CD4-positive, alpha-beta T cell (primary cell): Measurements from ENCODE around the gene KAT2B. TPM values are rescaled to one million over a fixed set of nuclear protein-coding genes. Genes with fewer than 3 reads are reported as not detected.

Experiments
- ATAC-seq: fragments of 200-7000 bp; cut with Tn5 transposase; one replicate; pipeline ENCODE4 v1.10.0; 2022; ENCODE audit warnings: mild to moderate bottlenecking; ENCODE audit not compliant: poor library complexity
- CTCF ChIA-PET: fragments of 350-600 bp; sonication (Branson Sonifier 250); formaldehyde crosslinking; loops from one replicate; lab custom pipeline; 2021; ENCODE audit warnings: antibody characterized with exemption, inconsistent platforms; lab: Charles Lee
- POLR2A ChIA-PET: fragments of 350-600 bp; sonication (Branson Sonifier 250); formaldehyde crosslinking; loops from one replicate; lab custom pipeline; 2021; ENCODE audit warnings: antibody characterized with exemption, inconsistent platforms; lab: Charles Lee
- DNase-seq, 14 experiments: peaks; one replicate each; pipeline ENCODE4 v3.0.0-alpha.2; 2013 to 2020; ENCODE audit warnings: mixed read lengths in 2 of 14
- H3K27ac ChIP-seq, 2 donors: one replicate each; pipeline versions ENCODE4 v1.5.1 to v1.7.0; 2013; ENCODE audit warnings: low read length in 2 of 2, low read depth in 1 of 2, mild to moderate bottlenecking in 1 of 2
- H3K27me3 ChIP-seq, 2 experiments: 1 replicate in 1 of 2; 2 replicates in 1 of 2; pipeline versions ENCODE4 v1.6.1 to v1.7.0; 2013; ENCODE audit warnings: low read length in 2 of 2, control low read depth in 1 of 2, mild to moderate bottlenecking in 1 of 2, moderate library complexity in 1 of 2; ENCODE audit not compliant: insufficient read depth in 2 of 2, control insufficient read depth in 1 of 2
- H3K36me3 ChIP-seq: one replicate; pipeline ENCODE4 v1.6.1; 2013; ENCODE audit warnings: low read length, control low read depth; ENCODE audit not compliant: insufficient read depth
- H3K4me1 ChIP-seq: one replicate; pipeline ENCODE4 v1.6.1; 2013; ENCODE audit warnings: low read length, control low read depth; ENCODE audit not compliant: insufficient read depth
- H3K4me3 ChIP-seq: one replicate; pipeline ENCODE4 v1.5.1; 2013; ENCODE audit warnings: mild to moderate bottlenecking, low read length, moderate library complexity
- H3K9me3 ChIP-seq, 2 experiments: 1 replicate in 1 of 2; 2 replicates in 1 of 2; pipeline versions ENCODE4 v1.6.1 to v1.7.0; 2013; ENCODE audit warnings: low read length in 2 of 2, mild to moderate bottlenecking in 2 of 2, control low read depth in 1 of 2, moderate library complexity in 1 of 2; ENCODE audit not compliant: control insufficient read depth in 1 of 2, insufficient read depth in 1 of 2
- H3K27ac Mint-ChIP-seq: one replicate; pipeline ENCODE4 v1.8.0; 2020; ENCODE audit warnings: mixed read lengths
- H3K27me3 Mint-ChIP-seq: one replicate; pipeline ENCODE4 v1.8.0; 2021; ENCODE audit warnings: mixed read lengths
- H3K36me3 Mint-ChIP-seq: one replicate; pipeline ENCODE4 v1.8.0; 2021; ENCODE audit warnings: low read depth, mixed read lengths
- H3K4me1 Mint-ChIP-seq: one replicate; pipeline ENCODE4 v1.8.0; 2021; ENCODE audit warnings: low read depth, mixed read lengths
- H3K4me3 Mint-ChIP-seq: one replicate; pipeline ENCODE4 v1.8.0; 2020; ENCODE audit warnings: mild to moderate bottlenecking, mixed read lengths
- H3K9me3 Mint-ChIP-seq: one replicate; pipeline ENCODE4 v1.8.0; 2020; ENCODE audit warnings: mixed read lengths
- CTCF ChIP-seq: fragments of 200-600 bp; IDR thresholded peaks from one replicate; pipeline ENCODE4 v1.8.0; 2022; ENCODE audit warnings: antibody characterized with exemption, mild to moderate bottlenecking
- intact Hi-C, 2 experiments: fragments of 100-400 bp; cut with DNase I in 1 of 2; cut with micrococcal nuclease in 1 of 2; formaldehyde crosslinking; loops; one replicate each; pipeline versions ENCODE4 v1.15.1 to v1.9.0; 2023 to 2025; cut with DNase I, micrococcal nuclease
- total RNA-seq, 174 experiments: library from RNA in 2 of 174; stranded (reverse) in 2 of 174; gene quantifications; one replicate each; pipeline ENCODE4 v1.2.3 and lab custom pipeline; 2021 to 2026

KAT2B gene
- total RNA-seq, 2 experiments from 2014 or later: 50.9 to 54.4 TPM

GRCh38 chr3:20062996-20063395, 22.8 kb downstream of the KAT2B start:
- Mint-ChIP-seq H3K36me3 (peaks cover 6% of the 10 kb centered on the region), H3K4me1 (peaks cover 56% of the 10 kb centered on the region), H3K27ac (peak overlapping the region; percentile 30), H3K9me3 (no peaks in the 10 kb centered on the region), H3K4me3 (no peak overlapping the region), H3K27me3 (no peaks in the 10 kb centered on the region)
- peaks cover 6% of the 10 kb centered on the region for H3K36me3 ChIP-seq
- no peaks in the 10 kb centered on the region for H3K27me3 ChIP-seq
- no peak for DNase-seq
- peaks cover 27% of the 10 kb centered on the region for H3K4me1 ChIP-seq
- POLR2A ChIA-PET: no interaction called here
- CTCF ChIA-PET: no interaction called here
- H3K4me3 ChIP-seq: no peak overlapping the region
- intact Hi-C loops: no loop called here
- no peak for ATAC-seq
- no peaks in the 10 kb centered on the region for H3K9me3 ChIP-seq
- no peak overlapping the region for H3K27ac ChIP-seq
- TF ChIP-seq CTCF: no peak

- intact Hi-C loops: no loop called here
- H3K4me3 ChIP-seq: no peak overlapping the region
- no peak overlapping the region for H3K27ac Mint-ChIP-seq
- ATAC-seq: no peak
- no peaks in the 10 kb centered on the region for H3K9me3 Mint-ChIP-seq
- no peaks in the 10 kb centered on the region for H3K27me3 ChIP-seq
- H3K4me1 ChIP-seq: peaks cover 27% of the 10 kb centered on the region
- H3K4me1 Mint-ChIP-seq: peaks cover 65% of the 10 kb centered on the region
- H3K27me3 Mint-ChIP-seq: no peaks in the 10 kb centered on the region
- H3K4me3 Mint-ChIP-seq: no peak overlapping the region
- ChIA-PET POLR2A (interaction anchor here (1.7 kb wide), 1 partner anchor 13 kb away, joined by 3 read pairs; no protein-coding TSS in a partner anchor), CTCF (interaction anchor here (0.7 to 0.8 kb wide), 2 partner anchors 9 to 39 kb away, joined by 3 read pairs; no protein-coding TSS in a partner anchor)
- peaks cover 2% of the 10 kb centered on the region for H3K36me3 ChIP-seq
- no peak for TF ChIP-seq CTCF
- H3K27ac ChIP-seq: no peak overlapping the region
- H3K9me3 ChIP-seq: no peaks in the 10 kb centered on the region
- DNase-seq: no peak
- peaks cover 6% of the 10 kb centered on the region for H3K36me3 Mint-ChIP-seq
Observed at GRCh38 chr3:20064387-20064786, 24.1 kb downstream of the KAT2B start.

GRCh38 chr3:20064796-20065564, 24.7 kb downstream of the KAT2B start:
- ATAC-seq (no peak), DNase-seq (no peak)
- no peak for TF ChIP-seq CTCF
- peaks cover 3% of the 10 kb centered on the region for H3K36me3 Mint-ChIP-seq
- no peak overlapping the region for H3K27ac Mint-ChIP-seq
- no peaks in the 10 kb centered on the region for H3K27me3 Mint-ChIP-seq
- intact Hi-C loops: no loop called here
- no peaks in the 10 kb centered on the region for H3K9me3 ChIP-seq
- H3K36me3 ChIP-seq: peaks cover 6% of the 10 kb centered on the region
- ChIA-PET POLR2A (interaction anchor here (1.7 kb wide), 1 partner anchor 13 kb away, joined by 3 read pairs; no protein-coding TSS in a partner anchor), CTCF (interaction anchor here (0.7 to 0.8 kb wide), 2 partner anchors 10 to 38 kb away, joined by 3 read pairs; no protein-coding TSS in a partner anchor)
- H3K9me3 Mint-ChIP-seq: no peaks in the 10 kb centered on the region
- H3K27ac ChIP-seq: no peak overlapping the region
- H3K4me3 ChIP-seq: no peak overlapping the region
- H3K4me1 ChIP-seq: peaks cover 29% of the 10 kb centered on the region
- H3K4me3 Mint-ChIP-seq: no peak overlapping the region
- H3K4me1 Mint-ChIP-seq: peaks cover 64% of the 10 kb centered on the region
- H3K27me3 ChIP-seq: no peaks in the 10 kb centered on the region
